HG03066 (cell line): Measurements from ENCODE around the gene JADE2.

Experiments
- ATAC-seq: cut with Tn5 transposase; IDR thresholded peaks from one replicate; pipeline ENCODE4 v1.9.1; 2021; ENCODE audit warnings: low read depth; ENCODE audit not compliant: unreplicated experiment

The JADE2 gene

DNA sequence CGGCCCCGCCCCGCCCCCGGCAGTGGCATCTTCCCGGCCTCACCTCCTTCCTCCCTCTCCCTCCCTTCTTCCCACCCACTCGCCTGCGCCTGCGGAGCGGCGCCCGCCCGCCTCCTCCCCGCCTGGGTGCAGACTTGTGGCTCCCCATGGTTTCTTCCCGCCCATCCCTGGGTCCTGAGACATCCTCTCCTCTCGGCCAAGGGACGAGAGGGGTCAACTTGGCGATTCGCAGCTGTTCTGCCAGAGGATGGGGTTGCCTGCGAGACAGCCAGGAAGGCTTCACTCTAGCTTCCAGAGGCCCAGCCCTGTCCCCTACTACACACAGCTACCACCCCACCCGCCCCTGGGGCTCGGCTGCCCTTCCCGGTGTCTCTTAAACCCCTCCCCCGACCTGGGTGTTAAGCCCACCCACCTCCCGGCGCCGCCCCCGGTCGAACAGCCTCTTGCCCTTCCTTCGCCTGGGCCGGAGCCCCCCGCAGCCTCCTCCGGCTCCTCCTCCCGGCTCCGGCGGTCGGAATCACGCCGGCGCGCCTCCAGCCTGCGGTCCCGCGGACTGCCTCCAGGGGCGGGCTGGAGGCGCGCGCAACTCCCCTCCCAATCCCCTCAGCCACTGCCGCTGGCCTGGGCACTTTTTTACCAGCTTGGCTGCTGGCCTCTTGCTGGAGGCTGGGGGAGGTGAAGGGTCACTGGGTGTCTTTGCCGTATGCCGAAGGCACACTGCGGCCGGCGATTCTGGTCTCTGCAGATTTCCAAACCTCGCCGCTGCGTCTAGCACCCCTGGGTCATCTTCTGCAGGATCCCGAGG, 1.9 kb downstream of the JADE2 start:
- ATAC-seq: peak; percentile 33

DNA sequence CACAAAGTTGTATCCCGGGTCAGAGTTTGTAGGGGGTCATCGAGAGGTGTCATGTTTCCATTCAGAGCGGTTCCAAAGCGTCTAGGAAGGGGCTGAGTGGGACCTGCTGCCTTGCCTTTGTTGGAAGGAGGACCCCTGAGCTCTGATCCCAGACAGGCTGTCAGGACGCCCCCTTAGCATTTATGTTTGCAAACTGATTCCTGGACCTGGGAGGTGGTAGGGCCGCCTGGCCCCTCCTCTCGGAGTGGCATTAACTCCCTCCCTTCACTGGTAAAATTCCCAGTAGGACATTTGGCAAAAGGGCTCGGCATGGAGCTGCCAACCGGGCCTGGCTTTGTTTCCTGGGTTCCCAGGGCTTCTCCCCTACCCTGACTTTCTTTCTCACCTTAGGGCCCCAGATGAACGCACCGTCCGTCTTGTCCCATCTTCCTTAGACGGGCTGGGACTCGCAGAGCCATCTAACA, 2.5 kb downstream of the JADE2 start:
- ATAC-seq: no peak

DNA sequence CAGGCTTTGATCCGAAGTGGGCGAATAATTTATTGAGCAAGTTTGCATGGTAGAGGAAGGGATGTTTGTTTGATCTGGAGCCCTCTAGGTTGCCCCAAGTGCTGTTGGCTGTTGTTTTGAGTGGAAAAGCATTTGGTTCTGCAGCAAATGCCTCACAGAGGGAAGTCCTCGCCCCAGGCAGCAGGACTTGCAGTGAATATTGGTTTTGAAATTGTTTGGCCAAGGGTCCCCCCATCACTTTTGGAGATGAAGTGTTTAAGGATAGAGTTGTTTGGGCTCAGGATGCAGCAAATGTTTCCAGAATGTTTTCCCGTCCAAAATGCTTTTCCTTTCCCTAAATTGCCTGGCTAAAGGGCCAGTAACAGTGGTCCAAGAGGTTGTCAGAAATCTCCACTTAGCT, 3.1 kb downstream of the JADE2 start:
- no peak for ATAC-seq

DNA sequence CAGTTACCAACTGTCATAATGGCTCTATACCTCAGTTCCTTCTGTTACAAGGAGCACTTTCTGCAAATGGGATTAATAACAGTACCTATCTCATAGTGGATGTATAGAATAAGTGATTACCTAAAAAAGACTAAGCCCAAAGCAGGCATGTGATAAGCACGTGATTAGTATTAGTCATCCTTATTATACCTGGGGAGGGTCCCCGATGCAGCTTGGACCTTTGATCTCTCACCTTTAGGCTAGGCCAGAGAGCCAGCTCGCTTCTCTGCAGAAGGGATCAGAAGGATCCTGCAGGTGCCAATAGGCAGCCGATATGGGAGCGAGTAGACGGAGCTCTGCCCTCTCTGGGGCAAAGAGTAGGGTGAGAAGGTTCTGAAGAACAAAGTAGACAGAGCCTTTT, 4.0 kb downstream of the JADE2 start:
- no peak for ATAC-seq

- no peak for ATAC-seq
Measured at GRCh38 chr5:134530301-134531077, 5.0 kb downstream of the JADE2 start.

GRCh38 chr5:134533115-134533815, 7.8 kb downstream of the JADE2 start:
- ATAC-seq: no peak

DNA sequence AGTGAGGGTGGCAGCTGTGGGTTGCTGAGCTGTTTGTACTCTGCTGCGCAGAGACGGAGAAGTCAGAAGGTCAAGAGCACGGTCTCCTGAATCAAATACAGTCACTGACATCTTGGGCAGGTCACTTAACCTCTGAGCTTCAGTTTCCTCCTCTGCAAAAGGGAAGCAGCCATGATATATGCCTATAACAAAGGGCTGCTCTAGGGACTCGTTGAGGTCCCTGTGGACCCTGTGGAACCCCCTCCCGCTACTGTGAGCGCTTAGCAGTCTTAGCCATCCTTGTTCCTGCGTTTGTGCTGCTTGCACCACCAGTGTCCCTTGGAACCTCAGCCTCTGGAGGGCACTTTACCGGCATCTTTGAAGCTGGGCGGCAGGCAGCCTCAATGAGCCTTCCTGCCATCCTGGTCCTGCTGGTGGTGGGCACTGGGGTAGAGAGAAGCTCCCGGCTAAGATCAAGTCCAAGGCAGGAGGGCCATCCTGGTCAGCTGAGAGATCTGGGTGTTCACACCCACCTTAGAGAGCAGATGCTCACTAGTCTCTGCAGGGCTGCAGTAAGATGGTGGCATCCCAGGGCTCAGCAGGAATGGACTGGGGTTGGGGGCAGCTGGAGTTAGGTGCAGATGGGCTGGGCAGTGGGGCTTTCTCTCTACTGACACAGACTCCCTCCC, 8.7 kb downstream of the JADE2 start:
- no peak for ATAC-seq

DNA sequence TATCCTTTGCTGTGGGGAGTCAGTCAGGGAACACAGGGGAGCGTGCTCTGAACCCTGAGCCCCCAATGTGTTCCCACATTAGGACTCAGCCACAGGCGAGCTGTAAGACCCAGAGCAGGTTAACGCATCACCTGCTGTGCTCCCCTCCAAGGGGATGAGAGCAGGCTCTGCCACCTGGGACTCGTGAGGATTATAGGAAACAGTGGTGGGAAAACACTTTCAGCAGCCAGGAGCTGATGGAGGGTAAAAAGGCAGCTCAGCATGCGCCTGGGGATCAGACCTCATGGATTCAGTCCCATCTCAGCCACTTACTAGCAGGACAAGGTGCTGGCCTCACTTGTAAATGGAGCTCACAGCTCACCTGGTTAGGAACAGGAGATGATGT, 9.2 kb downstream of the JADE2 start:
- no peak for ATAC-seq

DNA sequence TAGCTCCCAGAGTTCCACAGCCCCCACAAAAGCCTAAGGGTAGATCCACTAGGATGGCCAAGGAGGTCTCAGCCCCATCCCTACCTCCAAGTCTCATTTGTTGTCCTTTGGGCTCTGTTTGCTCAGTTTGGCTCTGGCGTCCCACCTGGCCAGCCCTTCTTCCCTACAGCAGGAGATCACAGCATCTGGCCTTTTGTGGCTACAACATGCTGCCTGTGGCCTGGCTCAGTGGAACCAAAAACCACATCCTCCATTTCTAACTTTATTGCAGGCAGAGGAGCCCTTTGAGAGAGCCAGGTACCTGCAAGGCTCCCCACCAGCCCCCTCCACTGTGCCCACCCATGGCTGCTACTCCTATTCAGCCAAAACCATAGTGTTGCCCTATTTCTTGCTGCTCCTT, 11.4 kb downstream of the JADE2 start:
- ATAC-seq: no peak

DNA sequence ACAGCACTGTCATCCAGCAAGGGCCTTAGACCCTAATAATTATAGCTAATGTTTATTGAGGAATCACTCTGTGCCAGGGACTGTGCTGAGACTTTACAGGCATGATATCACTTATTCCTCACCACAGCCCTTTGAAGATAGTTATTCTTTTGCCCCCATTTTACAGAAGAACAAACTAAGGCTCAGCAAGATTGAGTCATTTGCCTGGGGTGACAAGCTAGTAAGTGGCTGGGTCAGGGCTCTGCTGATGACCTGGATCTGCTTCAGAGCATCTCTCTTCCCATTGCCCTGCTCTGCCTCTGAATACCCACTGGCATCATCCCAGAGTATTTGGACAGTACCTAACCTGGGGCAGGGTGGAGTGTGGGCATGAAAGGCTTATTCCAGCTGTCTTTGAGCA, 11.8 kb downstream of the JADE2 start:
- no peak for ATAC-seq

GRCh38 chr5:134538296-134538695, 12.8 kb downstream of the JADE2 start:
- ATAC-seq: no peak

GRCh38 chr5:134539732-134540131, 14.3 kb downstream of the JADE2 start:
- no peak for ATAC-seq

DNA sequence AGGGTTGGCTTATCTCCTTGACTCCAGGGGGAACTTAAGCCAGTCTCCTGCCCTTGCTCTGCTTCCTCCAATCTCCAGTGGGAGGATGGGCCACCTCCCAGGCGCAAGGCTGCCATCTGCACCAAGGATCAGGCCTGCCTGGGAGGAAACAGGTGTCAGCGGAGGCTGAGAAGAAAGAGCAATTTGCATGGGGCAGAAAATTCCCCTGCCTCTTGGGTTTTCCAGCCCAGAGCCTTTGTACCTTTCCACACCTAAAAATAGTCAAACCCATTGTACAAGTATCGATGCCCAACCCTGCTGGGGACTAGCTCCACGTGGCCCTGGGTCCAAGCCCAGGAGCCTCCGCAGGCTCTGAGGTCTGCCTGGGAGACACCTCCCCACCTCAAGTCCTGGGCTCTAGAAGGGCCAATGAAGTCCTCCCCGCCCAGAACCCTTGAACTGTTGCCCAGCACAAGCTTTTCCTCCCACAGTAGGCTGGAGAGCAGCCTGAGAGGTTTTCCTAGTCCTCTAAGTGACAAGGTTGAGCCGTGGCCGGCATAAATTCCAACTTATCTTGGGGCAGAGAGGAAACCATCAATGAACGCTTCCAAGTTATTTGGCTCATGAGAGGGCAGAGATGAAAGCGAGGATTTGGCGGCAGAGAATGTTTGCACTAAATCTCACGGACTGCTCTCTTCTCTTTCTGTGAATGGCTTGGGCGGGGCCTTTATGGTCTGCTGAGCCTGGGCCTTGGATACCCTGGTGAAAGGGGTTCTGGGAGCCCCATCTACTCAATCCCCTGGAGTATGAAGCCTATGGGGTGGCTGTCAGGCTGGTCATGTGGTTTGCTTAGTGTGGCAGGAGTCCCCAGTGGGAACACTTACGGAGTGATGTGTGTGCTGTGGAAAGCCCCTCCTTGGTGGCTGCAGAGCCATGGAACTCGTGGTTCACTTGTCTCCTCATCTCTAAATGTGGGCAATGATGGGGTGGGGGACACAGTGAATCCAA, 15.6 kb downstream of the JADE2 start:
- ATAC-seq: no peak

- no peak for ATAC-seq
Measured at GRCh38 chr5:134541736-134542376, 16.4 kb downstream of the JADE2 start.

DNA sequence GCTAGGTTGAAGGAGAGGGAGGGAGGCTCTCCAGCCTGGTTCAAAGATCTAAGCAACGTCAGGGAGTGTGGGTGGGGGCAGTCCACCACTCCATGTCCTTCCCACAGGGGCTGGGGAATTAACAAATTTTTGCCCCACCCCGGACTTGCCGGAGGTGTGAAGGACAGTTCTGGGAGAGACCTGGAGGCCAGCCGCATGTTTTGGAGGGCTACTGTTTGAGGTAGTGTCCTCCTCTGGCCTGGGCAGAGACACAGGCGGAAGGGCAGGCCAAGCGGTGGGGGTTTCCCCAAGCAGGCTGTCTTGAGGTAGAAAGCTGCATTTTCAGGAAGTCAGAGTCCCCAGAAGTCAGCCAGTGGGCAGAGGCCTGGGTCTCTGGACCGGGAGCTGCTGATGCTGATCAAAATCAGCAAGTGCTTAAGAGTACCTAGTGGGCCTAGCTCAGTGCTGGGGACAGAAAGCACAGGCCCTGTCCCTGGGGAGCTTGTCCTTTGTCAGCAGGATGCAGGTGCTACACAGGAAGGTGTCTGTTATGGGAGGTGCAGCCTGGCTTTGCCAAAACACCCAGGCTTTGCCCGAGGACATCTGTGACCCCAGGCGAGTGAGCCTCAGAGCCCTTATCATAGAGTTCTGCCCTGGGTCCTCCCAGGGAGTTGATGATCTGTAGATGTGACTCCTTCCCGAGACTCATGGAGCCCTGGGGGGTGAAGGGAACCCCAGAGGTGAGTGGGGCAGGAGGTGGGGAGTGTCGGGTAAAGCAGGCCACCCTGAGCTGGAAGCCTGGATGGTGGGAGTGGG, 18.5 kb downstream of the JADE2 start:
- ATAC-seq: peak; percentile 59

GRCh38 chr5:134545070-134545868, 19.8 kb downstream of the JADE2 start:
- ATAC-seq: no peak

DNA sequence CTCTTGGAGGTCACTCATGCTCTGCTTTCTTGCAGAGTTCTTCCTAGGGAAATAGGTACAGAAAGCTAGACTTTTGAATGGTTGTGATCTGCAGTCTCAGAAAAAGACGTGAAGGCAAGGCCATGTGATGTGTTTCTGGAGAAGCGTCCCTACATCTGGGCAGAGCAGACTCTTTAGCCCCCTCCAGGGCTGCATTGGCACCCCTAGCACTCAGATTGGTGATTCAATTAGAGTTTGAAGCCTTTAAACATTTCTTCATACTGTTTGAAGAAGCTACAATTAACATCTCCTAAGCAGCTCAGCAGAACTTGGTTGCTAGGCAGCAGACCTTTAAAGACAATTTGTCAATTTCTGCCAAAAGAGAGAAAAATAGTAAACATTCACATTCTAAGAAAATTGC, 21.6 kb downstream of the JADE2 start:
- no peak for ATAC-seq

DNA sequence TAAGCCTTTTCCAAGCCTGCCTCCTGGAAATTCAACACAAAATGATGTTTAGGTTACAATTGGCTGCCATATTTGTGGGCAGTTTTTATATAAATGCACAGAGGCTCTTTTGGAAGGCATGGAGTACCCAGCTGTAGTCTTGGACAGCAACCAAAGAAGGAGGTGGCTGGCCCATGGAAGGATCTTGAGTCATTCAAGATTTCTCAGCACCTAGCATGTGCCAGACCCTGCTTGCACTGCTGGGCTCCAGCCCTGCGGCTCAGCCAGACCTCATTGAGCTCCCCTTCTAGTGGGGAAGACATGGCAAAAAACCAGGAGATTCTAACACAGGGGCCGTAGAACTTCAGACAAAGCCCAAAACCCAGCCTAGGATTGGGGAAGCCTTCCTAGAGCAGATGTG, 22.1 kb downstream of the JADE2 start:
- no peak for ATAC-seq
